Stimulated activated CD4-positive, alpha-beta T cell treated with anti-CD3 and anti-CD28 coated beads, TNF-alpha, amount 100 ng/mL, for 24 hours (primary cell): ENCODE measurements around the gene DOK3.
"Not testable (repeated sequence)": the region's sequence is repeated elsewhere in the genome, so short reads cannot be mapped to it uniquely, and the experiment has no call there.

ENCODE experiments used
- DNase-seq, 3 experiments: peaks; one replicate each; pipeline ENCODE4 v3.0.0-alpha.2; 2020; ENCODE audit warnings: low read depth in 3 of 3

The DOK3 gene

DNA sequence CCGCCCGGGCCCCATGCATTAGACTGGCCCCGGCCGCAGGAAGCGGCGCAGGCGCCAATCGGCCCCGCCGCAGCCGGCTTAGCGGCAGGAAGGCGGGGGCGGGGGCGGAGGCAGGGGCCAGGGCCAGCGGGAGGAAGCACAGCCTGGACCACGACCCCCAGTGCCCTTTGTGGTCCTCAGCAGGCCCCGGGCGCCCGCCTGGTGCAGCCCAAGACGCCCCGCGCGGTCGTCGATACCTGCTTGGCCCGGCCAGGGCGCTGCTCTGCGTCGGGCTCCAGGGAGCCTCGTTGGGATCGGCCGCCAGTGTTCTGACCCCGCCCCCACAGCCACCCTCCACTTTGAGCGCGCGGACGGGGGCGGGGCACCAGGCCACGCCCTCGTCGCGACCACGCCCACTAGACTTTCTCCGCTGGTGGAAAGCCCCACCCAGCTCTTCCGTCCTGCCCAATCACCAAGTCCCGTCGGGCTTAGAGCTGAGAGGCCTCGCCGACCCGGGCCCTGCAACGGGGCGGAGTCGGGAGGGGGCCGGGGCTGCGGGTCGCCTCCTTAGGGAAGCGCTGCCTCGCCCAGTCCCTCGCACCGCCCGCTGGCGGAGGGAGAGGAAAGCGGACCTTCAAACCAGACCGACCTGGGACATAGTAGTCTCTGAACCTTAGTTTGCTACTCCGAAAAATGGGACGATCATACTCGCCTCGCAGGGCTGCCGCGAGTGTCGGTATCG is 12.2 kb downstream of the DOK3 start, which contains the start of gene PDLIM7:
Gene PDLIM7 (minus strand): TSS at position 313 of the 721 bp plus-strand sequence. CDS start 1,092 bp downstream, outside the sequence.
- peak; percentile 88 to 94 (median 90) for DNase-seq

DNA sequence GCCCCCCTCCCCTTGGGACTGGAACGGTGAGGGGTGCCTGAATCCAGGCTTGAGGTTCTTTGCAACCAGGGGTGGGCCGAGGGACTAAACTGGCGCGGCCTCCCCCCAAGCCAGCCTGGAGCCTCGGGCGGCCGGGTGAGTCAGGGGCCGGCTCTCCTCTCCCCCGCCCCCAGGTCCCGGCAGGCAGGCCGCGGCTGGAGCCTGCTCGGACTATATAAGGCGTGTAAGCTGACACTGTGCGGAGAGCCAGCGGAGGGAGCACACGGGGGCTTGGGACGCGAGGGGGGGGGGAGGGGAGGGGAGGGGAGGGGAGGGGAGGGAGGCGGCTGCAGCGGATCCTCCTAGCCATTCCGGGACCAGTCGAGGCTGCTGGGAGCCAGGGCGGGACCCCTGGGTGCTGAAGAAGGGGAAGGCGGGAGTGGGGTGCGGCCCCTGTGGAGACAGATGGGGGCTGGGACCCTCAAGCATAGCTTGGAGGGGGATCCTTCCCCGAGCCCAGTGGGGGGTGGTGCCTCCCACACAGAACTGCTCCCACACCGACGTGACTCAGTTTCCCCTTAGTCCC is 12.8 kb downstream of the DOK3 start:
- DNase-seq: no peak

DNA sequence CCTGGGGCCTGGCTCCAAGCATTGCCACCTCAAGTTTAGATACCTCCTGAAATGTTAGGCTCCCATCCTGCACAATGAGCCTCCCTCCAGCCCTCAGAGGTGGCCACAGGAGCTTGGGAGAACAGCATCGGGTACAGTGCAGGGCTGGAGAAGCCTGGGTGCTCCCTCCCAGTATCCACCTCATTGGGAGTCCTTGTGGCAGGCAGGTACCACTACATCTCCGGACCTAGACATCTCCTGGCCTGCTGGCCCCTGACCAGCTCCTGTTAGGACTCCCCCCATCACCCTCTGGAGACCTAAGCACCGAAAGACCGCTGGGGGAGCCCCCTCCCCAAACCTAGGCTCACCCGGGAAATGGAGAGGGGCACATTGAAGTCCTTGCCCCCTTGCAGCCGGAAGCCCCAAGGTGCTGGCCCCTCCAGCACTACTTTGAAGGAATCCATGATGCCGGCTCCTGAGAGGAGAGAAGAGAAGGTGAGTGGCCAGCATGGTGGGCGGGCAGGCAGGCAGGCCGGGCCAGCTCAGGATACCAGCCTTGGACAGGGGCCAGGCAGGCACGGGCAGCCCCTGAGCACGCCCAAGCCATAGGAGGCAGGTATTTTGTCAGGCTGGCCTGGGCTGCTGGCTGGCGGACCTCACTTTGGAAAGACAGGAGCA is 13.4 kb downstream of the DOK3 start:
- no peak for DNase-seq

DNA sequence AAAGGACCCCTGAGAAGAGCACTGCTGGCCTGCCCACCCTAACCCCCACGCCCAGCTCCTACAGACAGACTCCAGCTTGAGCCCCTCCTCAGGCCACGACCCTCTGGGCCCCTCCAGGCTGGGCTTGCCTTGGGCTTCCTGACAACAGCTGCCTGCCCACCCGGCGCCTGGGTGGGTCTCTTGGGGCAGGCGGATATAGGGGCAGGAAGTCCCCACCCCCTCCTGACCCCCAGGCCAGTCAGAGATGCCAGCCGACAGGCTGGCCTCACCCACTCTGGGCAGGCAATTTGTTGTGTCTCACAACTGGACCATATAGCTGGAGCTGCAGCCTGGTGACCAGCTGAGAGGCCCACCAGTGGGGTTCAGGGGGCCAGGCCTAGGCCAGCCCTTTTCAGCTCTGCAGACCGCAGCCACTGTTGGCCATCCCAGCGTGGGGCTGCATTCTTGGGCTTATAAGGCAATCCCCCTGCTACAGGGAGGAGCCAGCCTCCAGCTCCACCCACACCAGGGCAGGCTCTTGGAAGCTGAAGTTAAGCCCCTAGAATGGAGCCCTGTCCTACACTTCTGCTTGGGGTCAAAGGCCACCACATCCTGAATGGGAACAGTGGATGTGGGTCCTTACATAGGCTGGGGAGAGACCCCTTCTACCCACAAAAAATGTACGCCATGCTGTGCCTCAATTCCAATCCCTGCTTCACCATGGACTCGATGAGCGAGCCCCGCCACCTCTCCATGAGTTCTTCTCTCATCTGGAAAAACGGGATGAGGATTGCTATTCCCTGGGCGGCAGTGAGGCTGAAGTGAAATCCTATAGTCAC is 14.2 kb downstream of the DOK3 start:
- DNase-seq: no peak

DNA sequence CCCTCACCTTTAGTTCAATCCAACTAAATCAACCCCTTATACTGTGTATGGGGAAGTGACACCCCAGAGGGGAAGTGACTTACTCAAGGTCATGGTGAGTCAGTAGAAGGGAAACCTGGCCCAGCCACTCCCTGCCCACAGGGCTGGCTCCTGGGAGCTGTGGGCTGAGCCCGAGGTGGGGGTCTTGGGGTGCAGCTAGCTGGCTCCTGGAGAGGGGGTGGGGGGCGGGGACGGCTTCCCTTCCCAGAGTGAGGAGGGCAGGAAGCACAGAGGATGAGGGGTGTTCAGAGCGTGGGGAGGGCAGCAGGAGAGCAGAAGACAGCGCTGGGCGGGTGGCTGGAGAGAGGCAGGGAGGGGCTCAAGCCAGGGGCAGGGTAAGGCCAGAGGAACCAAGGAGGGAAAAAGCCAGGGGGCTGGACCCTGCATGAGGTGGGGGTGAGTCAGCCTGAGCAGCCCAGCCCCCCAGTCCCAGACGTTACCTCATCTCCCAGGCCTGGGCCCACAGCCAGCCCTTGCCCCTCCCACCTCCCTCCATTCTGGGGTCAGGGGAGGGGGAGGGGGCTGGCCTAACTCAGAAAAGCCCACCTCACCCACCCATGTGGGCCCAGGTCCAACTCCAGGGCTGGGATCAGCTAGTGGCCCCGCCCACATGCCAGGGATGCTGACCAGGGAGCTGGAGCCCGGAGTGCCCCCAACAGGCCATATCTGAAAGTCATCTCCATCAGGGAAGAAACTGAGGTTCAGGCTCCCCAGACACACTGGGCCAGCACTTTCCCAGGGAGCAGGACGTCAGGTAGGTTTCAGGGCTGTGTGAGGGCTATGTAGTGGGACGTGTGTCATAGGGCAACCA is 15.1 kb downstream of the DOK3 start:
- no peak for DNase-seq

DNA sequence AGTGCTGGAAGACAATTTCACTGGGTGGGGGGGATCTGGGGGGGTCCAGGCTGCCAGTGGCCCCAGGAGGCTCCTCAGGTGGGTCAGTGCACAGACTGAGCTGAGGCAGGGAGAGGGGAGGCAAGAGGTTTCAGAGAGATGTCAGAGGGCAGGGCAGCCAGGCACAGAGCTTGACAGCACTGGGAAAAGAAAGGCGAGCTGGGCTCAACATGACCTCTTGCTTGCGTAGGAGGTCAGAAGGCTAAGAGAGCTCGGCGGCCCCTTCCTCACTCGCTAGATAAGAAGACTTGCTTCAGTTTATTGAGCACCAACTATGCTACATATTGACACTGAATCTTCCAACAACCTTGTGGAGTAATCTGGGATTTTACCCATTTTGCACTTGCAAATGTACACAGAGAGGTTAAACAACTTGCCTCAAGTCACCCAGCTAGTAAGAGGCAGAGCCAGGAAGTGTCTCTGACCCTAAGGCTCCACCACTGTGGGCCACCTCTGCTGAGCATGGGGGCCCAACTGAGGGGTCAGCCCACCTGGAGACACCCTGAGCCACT is 15.8 kb downstream of the DOK3 start:
- no peak for DNase-seq

DNA sequence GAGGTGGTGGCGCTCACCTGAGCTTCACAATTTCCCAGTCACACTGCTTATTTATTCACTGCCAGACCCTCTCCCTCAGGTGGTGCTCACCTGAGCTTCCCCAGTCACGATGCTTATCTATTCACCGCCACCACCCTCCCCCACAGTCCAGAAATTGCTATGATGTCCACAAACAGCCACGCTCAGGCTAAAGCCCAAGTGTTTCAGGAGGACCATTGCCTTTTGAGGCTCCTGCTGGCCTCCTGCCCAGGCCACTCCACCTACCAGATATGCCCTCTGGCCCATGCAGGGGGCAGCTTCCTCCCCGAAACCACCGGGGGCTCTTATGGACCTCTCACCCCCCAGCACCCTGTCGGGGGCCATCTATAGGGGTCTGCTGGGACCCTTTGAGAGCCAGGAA is 16.8 kb downstream of the DOK3 start:
- DNase-seq: no peak

DNA sequence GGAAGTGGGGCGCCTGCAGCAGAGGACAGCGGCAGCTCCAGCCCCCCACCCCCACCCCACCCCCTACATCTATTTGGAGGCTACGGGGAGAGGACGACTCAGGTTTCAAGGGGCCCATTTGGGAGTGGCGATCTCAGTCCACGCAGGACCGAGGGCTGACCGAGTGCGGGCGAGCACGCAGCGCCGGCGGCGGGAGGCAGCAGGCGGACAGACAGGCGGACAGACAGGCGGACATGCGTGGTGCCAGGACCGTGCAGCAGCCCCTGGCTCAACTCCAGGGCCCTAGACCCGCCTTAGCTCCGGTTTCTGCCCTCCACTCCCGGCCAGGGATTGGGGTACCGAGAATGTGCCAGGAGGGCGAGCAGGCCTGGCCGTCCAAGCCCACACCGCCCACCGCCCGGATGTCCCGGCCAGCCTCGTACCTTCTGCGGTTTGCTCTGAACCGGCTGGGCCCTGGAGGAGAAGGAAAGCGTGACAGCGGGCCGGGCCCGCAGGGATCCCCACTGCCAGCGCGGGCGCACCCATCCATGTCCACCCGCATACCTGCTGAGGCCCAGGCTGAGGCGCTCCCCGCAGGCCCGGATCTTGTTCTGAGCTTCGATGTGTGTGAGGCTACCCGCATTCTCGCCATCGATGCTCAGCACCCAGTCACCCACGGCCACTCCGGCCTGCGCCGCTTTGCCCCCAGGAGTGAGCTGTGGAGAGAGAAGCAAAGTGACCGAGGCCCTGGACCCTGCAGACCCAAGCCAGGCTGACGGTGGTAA is 17.5 kb downstream of the DOK3 start:
- no peak for DNase-seq

DNA sequence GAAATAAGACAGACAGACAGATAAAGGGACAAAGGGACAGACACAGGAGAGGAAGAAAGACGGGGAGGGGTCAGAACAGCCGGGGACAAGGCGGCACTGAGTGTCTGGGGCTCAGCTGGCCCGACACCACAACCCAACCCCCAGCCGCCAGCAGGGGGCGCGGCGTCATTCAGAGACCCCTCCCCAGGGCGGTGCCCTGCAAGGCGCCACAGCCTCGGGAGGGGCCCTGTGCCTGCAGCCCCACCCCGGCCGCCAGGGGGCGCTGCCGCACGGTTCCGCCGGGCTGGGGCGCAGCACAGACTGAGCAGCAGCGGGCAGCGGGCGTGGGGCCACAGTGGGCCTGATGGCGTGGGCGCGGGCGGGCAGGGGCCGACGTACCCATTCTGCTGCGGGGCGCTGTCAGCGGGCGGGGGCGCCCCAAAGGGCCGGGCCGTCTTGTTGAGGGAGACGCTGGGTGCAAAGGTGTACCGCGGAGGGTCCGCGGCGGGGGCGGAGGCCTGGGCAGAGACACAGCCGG is 18.1 kb downstream of the DOK3 start:
- no peak for DNase-seq

DNA sequence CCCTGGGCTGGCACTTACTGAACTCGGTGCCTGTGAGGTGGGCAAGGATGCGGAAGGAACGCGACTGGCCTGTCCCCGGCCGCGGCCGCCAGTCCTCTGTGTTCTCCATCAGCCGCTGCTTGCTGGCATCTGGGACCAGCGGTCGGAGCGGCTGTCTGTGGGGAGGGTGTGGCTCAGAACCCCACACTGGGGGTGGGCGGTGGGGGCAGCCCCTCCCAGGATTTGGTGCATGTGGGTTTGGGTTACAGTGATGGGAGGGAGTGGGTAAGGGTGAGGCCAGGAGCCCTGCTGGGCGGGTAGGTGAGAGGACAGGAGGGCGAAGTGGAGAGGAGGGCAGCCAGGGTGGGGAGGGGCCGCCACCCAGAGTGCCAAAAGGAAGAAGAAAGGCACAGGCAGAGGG is 18.6 kb downstream of the DOK3 start:
- no peak for DNase-seq

DNA sequence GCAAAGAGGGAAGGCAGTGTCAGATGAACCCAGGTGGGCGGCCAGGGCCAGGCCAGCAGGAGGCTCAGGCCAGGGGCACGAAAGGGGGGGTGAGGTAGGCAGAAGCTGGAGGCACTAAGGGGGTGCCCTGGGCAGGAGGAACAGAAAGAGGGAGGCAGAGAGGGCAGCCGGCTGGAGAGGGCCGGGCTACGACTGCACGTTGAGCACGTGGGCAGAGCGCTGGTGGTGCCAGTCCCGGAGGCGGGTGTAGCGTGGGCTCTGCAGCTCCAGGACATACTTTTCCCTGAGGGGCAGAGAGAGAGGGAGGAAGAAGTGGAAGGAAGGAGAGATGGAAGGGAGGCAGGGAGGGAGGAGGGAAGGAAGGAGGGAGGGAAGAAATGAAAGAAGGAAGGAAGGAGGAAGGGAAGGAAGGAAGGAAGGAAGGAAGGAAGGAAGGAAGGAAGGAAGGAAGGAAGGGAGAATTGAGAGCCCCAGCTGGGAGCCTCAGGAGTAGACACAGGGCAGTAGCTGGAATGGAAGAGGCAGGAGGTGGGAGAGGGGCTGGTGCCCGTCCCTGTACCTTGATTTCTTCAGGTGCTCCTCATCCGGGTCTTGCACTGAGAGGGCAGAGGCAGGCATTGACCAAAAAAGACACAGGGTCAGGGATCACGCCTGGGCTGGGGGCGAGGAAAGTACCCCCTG is 19.2 kb downstream of the DOK3 start:
- no peak for DNase-seq

DNA sequence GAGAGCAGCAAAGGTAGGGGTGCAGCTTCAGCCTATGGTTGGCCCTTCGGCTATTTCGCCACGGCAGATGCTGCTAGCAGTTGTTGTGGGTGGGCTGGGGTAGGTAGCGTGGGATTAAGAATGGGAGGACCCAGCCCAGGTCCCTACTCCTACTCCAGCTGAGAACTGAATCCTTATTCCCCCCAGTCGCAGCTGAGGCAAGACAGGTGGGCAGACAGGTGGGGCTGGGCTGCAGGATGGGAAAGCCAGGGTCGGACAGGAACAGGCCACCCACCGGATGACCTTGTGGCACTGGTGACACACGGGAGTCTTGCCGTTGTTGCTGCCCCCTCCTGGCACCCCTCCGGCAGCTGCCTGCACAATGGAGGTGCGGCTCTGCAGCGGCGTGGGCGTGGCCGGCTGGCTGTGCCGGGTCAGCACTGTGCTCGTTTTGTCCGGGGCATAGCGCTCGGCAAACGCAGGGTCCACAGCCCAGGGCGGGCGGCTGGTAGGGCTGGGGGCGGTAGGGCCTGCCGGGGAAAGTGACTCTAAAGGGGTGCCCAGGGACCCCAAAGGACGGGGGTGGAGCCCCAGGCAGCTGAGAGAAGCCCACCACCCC is 20.4 kb downstream of the DOK3 start:
- no peak for DNase-seq

DNA sequence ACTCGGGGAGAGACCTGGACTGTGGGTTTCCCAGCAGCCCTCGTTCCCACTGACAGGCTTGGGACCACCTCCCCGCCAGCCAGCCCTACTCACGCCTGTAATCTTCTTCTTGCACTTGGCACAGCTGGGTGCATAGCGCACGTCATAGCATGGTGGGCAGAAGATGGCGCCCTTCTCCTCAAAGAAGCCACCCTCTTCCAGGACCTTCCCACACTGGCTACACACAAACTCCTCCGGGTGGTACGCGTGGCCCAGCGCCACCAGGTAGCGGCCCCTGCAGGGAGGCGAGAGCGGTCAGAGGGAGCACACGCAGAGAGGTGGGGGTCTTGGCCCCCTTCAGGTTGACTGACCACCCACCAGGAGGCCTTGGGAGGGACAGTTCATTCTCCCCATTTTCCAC is 21.7 kb downstream of the DOK3 start:
- no peak for DNase-seq

DNA sequence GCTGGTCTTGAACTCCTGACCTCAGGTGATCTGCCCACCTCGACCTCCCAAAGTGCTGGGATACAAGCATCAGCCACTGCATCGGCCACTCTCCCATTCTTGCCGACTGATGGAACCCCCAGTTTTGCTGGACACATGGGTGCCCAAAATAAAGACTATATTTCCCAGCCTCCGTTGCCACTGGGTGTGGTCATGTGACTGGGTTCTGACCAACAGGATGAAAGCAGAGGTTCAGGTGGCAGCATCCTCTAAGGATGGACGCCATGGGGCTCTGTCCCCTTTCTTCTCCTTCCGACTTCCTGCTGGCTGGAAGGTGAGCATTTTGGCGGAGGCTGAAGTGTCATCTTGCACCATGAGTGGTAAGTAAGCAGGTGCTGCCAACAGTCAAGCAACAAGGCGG is 22.5 kb downstream of the DOK3 start:
- no peak for DNase-seq

DNA sequence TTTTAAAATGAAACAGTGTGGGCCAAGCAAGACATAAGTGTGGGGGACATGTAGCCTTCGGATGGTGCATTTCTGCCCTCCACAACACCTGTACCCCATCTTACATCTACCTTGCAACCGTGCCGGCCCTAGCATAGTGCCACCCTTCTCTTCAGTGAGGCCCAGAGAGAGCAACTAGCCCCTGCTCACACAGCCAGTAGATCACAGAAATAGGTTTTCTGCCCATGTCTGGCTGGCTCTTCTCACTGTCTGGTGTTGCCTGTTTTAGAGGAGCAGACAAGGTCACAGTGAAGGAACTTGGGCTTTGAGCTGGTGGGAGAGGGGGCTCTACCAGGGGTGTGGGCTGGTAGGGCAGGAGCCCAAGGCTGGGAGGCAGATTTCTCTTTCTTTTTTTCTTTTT is 23.4 kb downstream of the DOK3 start:
- DNase-seq: no peak

DNA sequence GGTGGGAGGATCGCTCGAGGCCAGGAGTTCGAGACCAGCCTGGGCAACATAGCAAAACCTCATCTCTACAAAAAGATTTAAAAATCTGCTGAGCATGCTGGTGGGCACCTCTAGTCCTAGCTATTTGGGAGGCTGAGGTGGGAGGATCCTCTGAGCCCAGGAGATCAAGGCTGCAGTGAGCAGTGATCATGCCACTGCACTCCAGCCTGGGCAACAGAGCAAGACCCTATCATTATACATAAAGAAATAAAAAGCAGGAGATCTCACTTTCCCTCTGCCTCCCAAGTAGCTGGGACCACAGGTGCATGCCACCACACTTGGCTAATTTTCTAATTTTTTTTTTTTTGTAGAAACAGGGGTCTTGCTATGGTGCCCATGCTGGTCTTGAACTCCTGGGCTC is 23.9 kb downstream of the DOK3 start:
- not testable (repeated sequence) for DNase-seq

DNA sequence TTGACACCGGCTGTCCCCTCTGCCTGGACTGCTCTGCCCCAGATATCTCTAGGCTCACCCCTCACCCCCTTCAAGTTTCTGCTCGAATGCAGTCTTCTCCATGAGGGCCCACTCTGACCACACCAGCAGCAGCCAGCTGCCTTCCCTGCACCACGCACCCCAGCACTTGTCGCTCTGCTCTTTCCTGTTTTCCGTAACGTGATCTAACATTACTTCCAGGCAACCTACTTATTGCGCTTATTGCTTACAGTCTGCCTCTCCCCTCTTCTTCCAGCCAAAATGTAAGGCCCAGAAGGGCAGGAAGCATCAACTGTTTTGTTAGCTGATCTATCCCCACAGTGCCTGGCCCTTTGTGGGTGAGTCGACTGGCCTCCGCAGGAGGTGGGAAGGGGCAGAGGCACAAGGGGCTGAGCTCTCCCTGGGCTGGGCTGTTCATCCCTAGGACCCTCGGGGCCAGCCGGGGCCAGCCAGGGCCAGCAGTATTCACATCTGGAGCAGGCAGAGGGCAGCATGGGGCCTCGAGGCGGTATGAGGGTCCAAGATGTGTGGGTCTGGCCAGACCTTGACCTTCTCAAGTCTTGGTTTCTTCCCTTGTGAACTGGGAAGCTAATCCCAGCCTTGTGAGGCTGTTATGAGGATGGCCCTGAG is 24.6 kb downstream of the DOK3 start:
- DNase-seq: no peak
